Measurements from ENCODE around the gene DCAF7.
A peak's percentile ranks its signal among the peaks of the same experiment; 100 is the strongest.

The DCAF7 gene

DNA sequence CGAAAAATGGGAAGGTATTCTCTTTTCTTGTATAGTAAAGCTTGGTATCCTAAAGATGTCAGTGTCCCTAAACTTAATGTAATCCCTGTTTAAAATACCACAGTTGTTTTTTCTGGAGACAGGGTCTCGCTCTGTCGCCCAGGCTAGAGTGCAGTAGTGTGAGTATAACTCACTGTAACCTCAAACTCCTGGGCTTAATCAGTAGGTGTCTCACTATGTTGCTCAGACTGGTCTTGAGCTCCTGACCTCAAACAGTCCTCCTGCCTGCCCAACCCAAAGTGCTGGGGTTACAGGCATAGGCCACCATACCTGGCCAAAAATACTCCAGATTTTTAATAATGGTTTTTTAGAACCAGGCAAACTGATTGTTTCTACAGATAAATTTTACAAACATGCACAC lies 8.2 kb downstream of the DCAF7 start:
- H3K4me1 ChIP-seq (ENCODE audit: control insufficient read depth in 1 of 2, insufficient read depth in 2 of 2, low read length in 2 of 2) = no peaks in the 10 kb centered on the region
- H3K4me2 ChIP-seq (ENCODE audit: low read length) = no peak overlapping the region
- no peaks in the 10 kb centered on the region for H3K27me3 ChIP-seq (ENCODE audit: insufficient read depth, low read length)
- peaks cover 0 to 4% of the 10 kb centered on the region in 2 experiments for H3K36me3 ChIP-seq (ENCODE audit: control insufficient read depth in 1 of 2, insufficient read depth in 2 of 2, low read length in 2 of 2)
- no peak overlapping the region for H3K4me3 ChIP-seq (ENCODE audit: low read depth, low read length)
- no peak overlapping the region for H2BK12ac ChIP-seq (ENCODE audit: low read length)
- no peak overlapping the region for H2AK5ac ChIP-seq (ENCODE audit: low read length)
- no peak overlapping the region for H4K8ac ChIP-seq (ENCODE audit: low read depth, low read length)
- H3K9me3 ChIP-seq (ENCODE audit: insufficient read depth, low read depth, low read length) = no peaks in the 10 kb centered on the region
- no peak overlapping the region for H3K4ac ChIP-seq (ENCODE audit: low read depth, low read length)
- no peak overlapping the region for H2BK120ac ChIP-seq (ENCODE audit: insufficient read depth, low read length, poor library complexity)
- H3K27ac ChIP-seq (ENCODE audit: low read depth, low read length) = no peak overlapping the region
- no CpG with 5 or more reads among the region's 3 CpGs for WGBS (ENCODE audit: extremely low coverage, insufficient coverage, insufficient read length)
- no peak overlapping the region for H3K14ac ChIP-seq (ENCODE audit: low read length)
- DNase-seq = no peak
- H3K9ac ChIP-seq (ENCODE audit: low read length) = no peak overlapping the region
- H3K79me1 ChIP-seq (ENCODE audit: low read length) = no peaks in the 10 kb centered on the region
- peaks cover 2% of the 10 kb centered on the region for H3K79me2 ChIP-seq (ENCODE audit: control insufficient read depth, insufficient read depth, low read length, poor library complexity)
- no peak overlapping the region for H4K91ac ChIP-seq (ENCODE audit: low read depth, low read length)
- H4K12ac ChIP-seq (ENCODE audit: low read depth, low read length) = no peak overlapping the region
- H3K18ac ChIP-seq (ENCODE audit: low read length) = no peak overlapping the region
- no peak overlapping the region for H3K23ac ChIP-seq (ENCODE audit: low read length)
- no peak overlapping the region for H2BK5ac ChIP-seq (ENCODE audit: low read depth, low read length, poor library complexity)
- H2AFZ ChIP-seq (ENCODE audit: insufficient read depth, low read length, poor library complexity) = no peak overlapping the region

GRCh38 chr17:63561819-63562218 lies 11.5 kb downstream of the DCAF7 start:
- no peaks in the 10 kb centered on the region for H3K79me1 ChIP-seq (ENCODE audit: low read length)
- no peak overlapping the region for H3K4me2 ChIP-seq (ENCODE audit: low read length)
- H2BK12ac ChIP-seq (ENCODE audit: low read length) = no peak overlapping the region
- no peak overlapping the region for H4K8ac ChIP-seq (ENCODE audit: low read depth, low read length)
- no peak overlapping the region for H3K23ac ChIP-seq (ENCODE audit: low read length)
- DNase-seq = no peak
- H3K27ac ChIP-seq (ENCODE audit: low read depth, low read length) = no peak overlapping the region
- H3K79me2 ChIP-seq (ENCODE audit: control insufficient read depth, insufficient read depth, low read length, poor library complexity) = no peaks in the 10 kb centered on the region
- H3K9me3 ChIP-seq (ENCODE audit: insufficient read depth, low read depth, low read length) = peaks cover 2% of the 10 kb centered on the region
- no peaks in the 10 kb centered on the region for H3K27me3 ChIP-seq (ENCODE audit: insufficient read depth, low read length)
- H2BK120ac ChIP-seq (ENCODE audit: insufficient read depth, low read length, poor library complexity) = no peak overlapping the region
- no peaks in the 10 kb centered on the region for H3K36me3 ChIP-seq (ENCODE audit: control insufficient read depth in 1 of 2, insufficient read depth in 2 of 2, low read length in 2 of 2)
- H4K91ac ChIP-seq (ENCODE audit: low read depth, low read length) = no peak overlapping the region
- H3K4me1 ChIP-seq (ENCODE audit: control insufficient read depth in 1 of 2, insufficient read depth in 2 of 2, low read length in 2 of 2) = no peaks in the 10 kb centered on the region
- no peak overlapping the region for H2BK5ac ChIP-seq (ENCODE audit: low read depth, low read length, poor library complexity)
- no peak overlapping the region for H3K4ac ChIP-seq (ENCODE audit: low read depth, low read length)
- no peak overlapping the region for H2AK5ac ChIP-seq (ENCODE audit: low read length)
- H3K9ac ChIP-seq (ENCODE audit: low read length) = no peak overlapping the region
- no peak overlapping the region for H3K4me3 ChIP-seq (ENCODE audit: low read depth, low read length)
- no peak overlapping the region for H2AFZ ChIP-seq (ENCODE audit: insufficient read depth, low read length, poor library complexity)
- H4K12ac ChIP-seq (ENCODE audit: low read depth, low read length) = no peak overlapping the region
- H3K14ac ChIP-seq (ENCODE audit: low read length) = no peak overlapping the region
- H3K18ac ChIP-seq (ENCODE audit: low read length) = no peak overlapping the region

GRCh38 chr17:63563339-63563738 lies 13.1 kb downstream of the DCAF7 start:
- no peak overlapping the region for H3K4me2 ChIP-seq (ENCODE audit: low read length)
- no peak overlapping the region for H2BK120ac ChIP-seq (ENCODE audit: insufficient read depth, low read length, poor library complexity)
- no peak overlapping the region for H2BK12ac ChIP-seq (ENCODE audit: low read length)
- no peak overlapping the region for H3K18ac ChIP-seq (ENCODE audit: low read length)
- H3K4ac ChIP-seq (ENCODE audit: low read depth, low read length) = no peak overlapping the region
- H4K12ac ChIP-seq (ENCODE audit: low read depth, low read length) = no peak overlapping the region
- no peak overlapping the region for H2AK5ac ChIP-seq (ENCODE audit: low read length)
- H3K27me3 ChIP-seq (ENCODE audit: insufficient read depth, low read length) = no peaks in the 10 kb centered on the region
- H4K8ac ChIP-seq (ENCODE audit: low read depth, low read length) = no peak overlapping the region
- no peak overlapping the region for H3K4me3 ChIP-seq (ENCODE audit: low read depth, low read length)
- no peak overlapping the region for H3K14ac ChIP-seq (ENCODE audit: low read length)
- no CpG with 5 or more reads among the region's 2 CpGs for WGBS (ENCODE audit: extremely low coverage, insufficient coverage, insufficient read length)
- H3K4me1 ChIP-seq (ENCODE audit: control insufficient read depth in 1 of 2, insufficient read depth in 2 of 2, low read length in 2 of 2) = no peaks in the 10 kb centered on the region
- H2BK5ac ChIP-seq (ENCODE audit: low read depth, low read length, poor library complexity) = no peak overlapping the region
- no peaks in the 10 kb centered on the region for H3K36me3 ChIP-seq (ENCODE audit: control insufficient read depth in 1 of 2, insufficient read depth in 2 of 2, low read length in 2 of 2)
- peaks cover 2% of the 10 kb centered on the region for H3K9me3 ChIP-seq (ENCODE audit: insufficient read depth, low read depth, low read length)
- H2AFZ ChIP-seq (ENCODE audit: insufficient read depth, low read length, poor library complexity) = no peak overlapping the region
- no peak overlapping the region for H4K91ac ChIP-seq (ENCODE audit: low read depth, low read length)
- no peak overlapping the region for H3K23ac ChIP-seq (ENCODE audit: low read length)
- DNase-seq = no peak
- no peak overlapping the region for H3K9ac ChIP-seq (ENCODE audit: low read length)
- H3K27ac ChIP-seq (ENCODE audit: low read depth, low read length) = no peak overlapping the region
- H3K79me2 ChIP-seq (ENCODE audit: control insufficient read depth, insufficient read depth, low read length, poor library complexity) = peaks cover 1% of the 10 kb centered on the region
- H3K79me1 ChIP-seq (ENCODE audit: low read length) = no peaks in the 10 kb centered on the region

- Histone ChIP-seq H3K4me2 (ENCODE audit: low read length) (no peak overlapping the region), H4K91ac (ENCODE audit: low read depth, low read length) (no peak overlapping the region), H3K27ac (ENCODE audit: low read depth, low read length) (no peak overlapping the region), H3K18ac (ENCODE audit: low read length) (peak overlapping the region; percentile 35), H3K27me3 (ENCODE audit: insufficient read depth, low read length) (no peaks in the 10 kb centered on the region), H4K8ac (ENCODE audit: low read depth, low read length) (no peak overlapping the region), H2AFZ (ENCODE audit: insufficient read depth, low read length, poor library complexity) (no peak overlapping the region), H3K36me3 (ENCODE audit: control insufficient read depth in 1 of 2, insufficient read depth in 2 of 2, low read length in 2 of 2) (no peaks in the 10 kb centered on the region), H3K79me1 (ENCODE audit: low read length) (no peaks in the 10 kb centered on the region), H3K4ac (ENCODE audit: low read depth, low read length) (peak overlapping the region; percentile 19), H4K12ac (ENCODE audit: low read depth, low read length) (no peak overlapping the region), H3K79me2 (ENCODE audit: control insufficient read depth, insufficient read depth, low read length, poor library complexity) (peaks cover 1% of the 10 kb centered on the region), H3K9ac (ENCODE audit: low read length) (no peak overlapping the region), H2BK12ac (ENCODE audit: low read length) (no peak overlapping the region), H2AK5ac (ENCODE audit: low read length) (no peak overlapping the region), H3K23ac (ENCODE audit: low read length) (no peak overlapping the region), H3K4me3 (ENCODE audit: low read depth, low read length) (no peak overlapping the region), H3K9me3 (ENCODE audit: insufficient read depth, low read depth, low read length) (peaks cover 2% of the 10 kb centered on the region), H3K14ac (ENCODE audit: low read length) (no peak overlapping the region), H2BK120ac (ENCODE audit: insufficient read depth, low read length, poor library complexity) (no peak overlapping the region), H3K4me1 (ENCODE audit: control insufficient read depth in 1 of 2, insufficient read depth in 2 of 2, low read length in 2 of 2) (peaks cover 0 to 2% of the 10 kb centered on the region in 2 experiments), H2BK5ac (ENCODE audit: low read depth, low read length, poor library complexity) (no peak overlapping the region)
- WGBS (ENCODE audit: extremely low coverage, insufficient coverage, insufficient read length) = no CpG with 5 or more reads among the region's 5 CpGs
- DNase-seq = no peak
Observed at GRCh38 chr17:63564562-63564961, 14.3 kb downstream of the DCAF7 start.
